Endothelial cell of umbilical vein (primary cell): Measurements from ENCODE around the gene KHDRBS1. TPM values are rescaled to one million over a fixed set of nuclear protein-coding genes. Genes with fewer than 3 reads are reported as not detected.
A peak's percentile ranks its signal among the peaks of the same experiment; 100 is the strongest.

Experiments used
- BruUV-seq: library from RNA; stranded (reverse); fragments of 400-500 nt; replicated peaks from 2 replicates; lab custom pipeline; 2021; lab: Mats Ljungman, UMichigan
- CTCF ChIA-PET: fragments of 300-600, 350-600 bp; sonication (Branson Sonifier 250); formaldehyde crosslinking; loops from one replicate; lab custom pipeline; 2021; ENCODE audit warnings: antibody characterized with exemption, inconsistent platforms; lab: Charles Lee
- POLR2A ChIA-PET: fragments of 300-600, 350-600 bp; sonication (Branson Sonifier 250); formaldehyde crosslinking; loops from one replicate; lab custom pipeline; 2021; ENCODE audit warnings: antibody characterized with exemption, inconsistent platforms; lab: Charles Lee
- DNase-seq: peaks from one replicate; pipeline ENCODE4 v3.0.0-alpha.2; 2011; ENCODE audit warnings: low read depth, low spot score
- FAIRE-seq: peaks from 2 replicates; lab custom pipeline; 2011; peaks lifted over from hg19 to GRCh38; lab: Jason Lieb, UNC
- H2AFZ ChIP-seq: 2 replicates; pipeline ENCODE4 v1.6.0; 2012; ENCODE audit warnings: low read depth, low read length, control low read depth, inconsistent platforms
- H3K27ac ChIP-seq: 2 replicates; pipeline ENCODE4 v1.5.1; 2011; ENCODE audit warnings: low read depth, mild to moderate bottlenecking, control low read depth, low read length, moderate library complexity; ENCODE audit not compliant: insufficient read depth
- H3K27me3 ChIP-seq, 2 experiments: 2 replicates each; pipeline versions ENCODE4 v1.6.0 to v1.6.1; 2011; ENCODE audit warnings: low read length in 2 of 2, mixed read lengths in 1 of 2; ENCODE audit not compliant: control insufficient read depth in 2 of 2, insufficient read depth in 2 of 2
- H3K36me3 ChIP-seq, 2 experiments: 2 replicates in 1 of 2; 3 replicates in 1 of 2; pipeline ENCODE4 v1.5.1; 2011; ENCODE audit warnings: low read length in 2 of 2, mild to moderate bottlenecking in 1 of 2, moderate library complexity in 1 of 2; ENCODE audit not compliant: control insufficient read depth in 2 of 2, insufficient read depth in 2 of 2; ENCODE audit errors: extremely low read depth in 1 of 2
- H3K4me1 ChIP-seq: 3 replicates; pipeline ENCODE4 v1.5.1; 2011; ENCODE audit warnings: mild to moderate bottlenecking, low read length; ENCODE audit not compliant: control insufficient read depth, insufficient read depth; ENCODE audit errors: extremely low read depth
- H3K4me2 ChIP-seq: 2 replicates; pipeline ENCODE4 v1.6.1; 2011; ENCODE audit warnings: low read length, control low read depth, mixed read lengths; ENCODE audit not compliant: insufficient read depth
- H3K4me3 ChIP-seq, 3 experiments: fragments of 200-600 bp in 1 of 3; sonication (generic), shearing (Covaris generic) in 1 of 3; replicated peaks in 1 of 3; 2 replicates each; pipeline ENCODE4 v1.5.1; 2011 to 2016; ENCODE audit warnings: control low read depth in 3 of 3, low read length in 3 of 3, mild to moderate bottlenecking in 2 of 3, inconsistent platforms in 1 of 3, low read depth in 1 of 3, moderate library complexity in 1 of 3; ENCODE audit not compliant: insufficient read depth in 1 of 3
- H3K79me2 ChIP-seq: 2 replicates; pipeline ENCODE4 v1.6.0; 2012; ENCODE audit warnings: low read length, inconsistent platforms; ENCODE audit not compliant: control insufficient read depth, insufficient read depth
- H3K9ac ChIP-seq: replicated peaks from 2 replicates; pipeline ENCODE3; 2011; ENCODE audit warnings: low read length, control low read depth; ENCODE audit not compliant: insufficient read depth; ENCODE audit errors: extremely low read depth
- H3K9me1 ChIP-seq: replicated peaks from 3 replicates; pipeline ENCODE4 v1.6.0; 2011; ENCODE audit warnings: mild to moderate bottlenecking, low read length; ENCODE audit not compliant: control insufficient read depth, insufficient read depth; ENCODE audit errors: extremely low read depth
- H3K9me3 ChIP-seq: replicated peaks from 2 replicates; pipeline ENCODE4 v1.5.1; 2012; ENCODE audit warnings: low read length, inconsistent platforms; ENCODE audit not compliant: control insufficient read depth, insufficient read depth
- H4K20me1 ChIP-seq: replicated peaks from 2 replicates; pipeline ENCODE3; 2011; ENCODE audit warnings: mild to moderate bottlenecking, low read length; ENCODE audit not compliant: control insufficient read depth, insufficient read depth; ENCODE audit errors: extremely low read depth
- CTCF ChIP-seq, 2 donors: IDR thresholded peaks; 1 replicate in 1 of 2; 2 replicates in 1 of 2; pipeline ENCODE4 v1.5.1; 2011; ENCODE audit warnings: low read length in 2 of 2, mild to moderate bottlenecking in 2 of 2, moderate library complexity in 2 of 2, control low read depth in 1 of 2, inconsistent platforms in 1 of 2, low read depth in 1 of 2; ENCODE audit not compliant: insufficient read depth in 1 of 2; ENCODE audit errors: extremely low read depth in 1 of 2
- EZH2 ChIP-seq: IDR thresholded peaks from 2 replicates; pipeline ENCODE4 v1.6.1; 2012; ENCODE audit warnings: borderline replicate concordance, low read depth, mild to moderate bottlenecking, moderate library complexity, low read length, inconsistent platforms; ENCODE audit not compliant: severe bottlenecking
- FOS ChIP-seq: IDR thresholded peaks from 2 replicates; pipeline ENCODE4 v1.6.1; 2011; ENCODE audit warnings: mild to moderate bottlenecking, low read length, moderate library complexity, borderline replicate concordance; ENCODE audit not compliant: insufficient read depth
- GATA2 ChIP-seq: IDR thresholded peaks from 2 replicates; pipeline ENCODE4 v1.7.0; 2011; ENCODE audit warnings: low read depth, mild to moderate bottlenecking, moderate library complexity, mixed read lengths, low read length; ENCODE audit not compliant: insufficient read length, insufficient read depth
- MAX ChIP-seq: IDR thresholded peaks from 2 replicates; pipeline ENCODE4 v1.6.1; 2011; ENCODE audit not compliant: insufficient read depth, insufficient read length
- POLR2A ChIP-seq: IDR thresholded peaks from 2 replicates; pipeline ENCODE4 v1.6.1; 2012; ENCODE audit warnings: low read depth, mild to moderate bottlenecking, control low read depth, low read length
- POLR2AphosphoS5 ChIP-seq: IDR thresholded peaks from 2 replicates; pipeline ENCODE4 v1.6.1; 2012; ENCODE audit warnings: low read depth, mild to moderate bottlenecking, control low read depth, low read length, moderate library complexity; ENCODE audit not compliant: insufficient read depth
- dilution Hi-C: fragments of 300-500 bp; cut with MboI; formaldehyde crosslinking; loops from one replicate; pipeline ENCODE4 v1.15.0; 2019; ENCODE audit warnings: low sequenced_read_pairs; ENCODE audit not compliant: extremely low pct_ligation_motif_present
- intact Hi-C: fragments of 100-400 bp; cut with micrococcal nuclease; formaldehyde crosslinking; loops from one replicate; pipeline ENCODE4 v1.10.0; 2022
- polyA plus RNA-seq, 4 experiments: library from polyadenylated mRNA; depleted of rRNA in 3 of 4; stranded (reverse) in 3 of 4; unstranded in 1 of 4; fragments of >200 nt; gene quantifications; 2 replicates each; pipeline versions ENCODE4 v1.2.1 to v1.2.3, GENCODE V29; 2011 to 2012; ENCODE audit warnings: missing spikeins in 1 of 4
- total RNA-seq: library from RNA; stranded (reverse); gene quantifications from 2 replicates; pipeline ENCODE4 v1.2.3, GENCODE V29; 2021

KHDRBS1 gene
- total and polyA plus RNA-seq, 2 donors (not counting 3 experiments of a cell fraction or from before 2014, with no cell fraction given): 43.4 to 194 TPM

GRCh38 chr1:32063261-32063681 is 49.6 kb downstream of the KHDRBS1 start:
- H3K9ac ChIP-seq: no peak overlapping the region
- DNase-seq: peak; percentile 78
- dilution Hi-C loops: no loop called here

More at GRCh38 chr1:32063261-32063681, 49.6 kb downstream of the KHDRBS1 start:
- Histone ChIP-seq H2AFZ (no peak overlapping the region), H3K4me2 (no peak overlapping the region), H3K27ac (peak overlapping the region; percentile 35), H3K36me3 (peaks cover 15 to 18% of the 10 kb centered on the region in 2 experiments), H3K9me3 (no peaks in the 10 kb centered on the region), H3K9me1 (no peaks in the 10 kb centered on the region), H3K4me3 (no peak overlapping the region), H3K79me2 (no peaks in the 10 kb centered on the region), H3K4me1 (peaks cover 22% of the 10 kb centered on the region), H3K27me3 (no peaks in the 10 kb centered on the region), H4K20me1 (no peaks in the 10 kb centered on the region)
- TF ChIP-seq FOS (no peak), EZH2 (no peak), POLR2A (no peak), GATA2 (no peak), MAX (no peak), POLR2AphosphoS5 (no peak), CTCF (IDR thresholded peaks at IDR 0.05; ENCODE audit: extremely low read depth in 1 of 2, insufficient read depth in 1 of 2, low read depth in 1 of 2, low read length in 2 of 2) (peak; percentile 34)
- POLR2A ChIA-PET: interaction anchor here (1.3 kb wide), 1 partner anchor 10 kb away, joined by 5 read pairs; the partner anchor contains the start of gene TMEM39B
- intact Hi-C loops: loop anchor here (1.0 to 5.0 kb wide), 4 partner anchors 36 to 481 kb away; no protein-coding TSS in a partner anchor
- peak; percentile 69 for FAIRE-seq
- CTCF ChIA-PET: interaction anchor here (0.6 to 3.0 kb wide), 39 partner anchors 9 to 401 kb away, joined by 3 to 33 read pairs (median 5); partner anchors contain the start of genes ADGRB2, KPNA6, PTP4A2 and TMEM39B
- BruUV-seq: no TSS peak
